ENCODE measurements around the gene IL1RL2.

Gene IL1RL2

GRCh38 chr2:102171946-102172345 lies 14.9 kb upstream of the IL1RL2 start:
- TF ChIP-seq JUND (IDR thresholded peaks at IDR 0.05; ENCODE audit: low read depth) = no peak
- in situ Hi-C loops (cut with HindIII; ENCODE audit: low pct_unique_long_range_greater_than_20kb, low sequenced_read_pairs) = no loop called here
- DNase-seq (ENCODE audit: low read depth in 1 of 2, low spot score in 1 of 2) = no peak

GRCh38 chr2:102172745-102173144 lies 14.1 kb upstream of the IL1RL2 start:
- no peak for TF ChIP-seq JUND (IDR thresholded peaks at IDR 0.05; ENCODE audit: low read depth)
- in situ Hi-C loops (cut with HindIII; ENCODE audit: low pct_unique_long_range_greater_than_20kb, low sequenced_read_pairs) = no loop called here
- no peak for DNase-seq (ENCODE audit: low read depth in 1 of 2, low spot score in 1 of 2)

- DNase-seq (ENCODE audit: low read depth in 1 of 2, low spot score in 1 of 2) = no peak
- in situ Hi-C loops (cut with HindIII; ENCODE audit: low pct_unique_long_range_greater_than_20kb, low sequenced_read_pairs) = no loop called here
Observed at GRCh38 chr2:102176172-102176571, 10.7 kb upstream of the IL1RL2 start.

GRCh38 chr2:102177814-102178478 lies 8.9 kb upstream of the IL1RL2 start:
- in situ Hi-C loops (cut with HindIII; ENCODE audit: low pct_unique_long_range_greater_than_20kb, low sequenced_read_pairs) = no loop called here
- DNase-seq (ENCODE audit: low read depth in 1 of 2, low spot score in 1 of 2) = no peak
- TF ChIP-seq JUND (IDR thresholded peaks at IDR 0.05; ENCODE audit: low read depth) = no peak

More at GRCh38 chr2:102176172-102176571, 10.7 kb upstream of the IL1RL2 start:
- no peak for TF ChIP-seq JUND (IDR thresholded peaks at IDR 0.05; ENCODE audit: low read depth)

GRCh38 chr2:102179061-102179460 lies 7.8 kb upstream of the IL1RL2 start:
- DNase-seq (ENCODE audit: low read depth in 1 of 2, low spot score in 1 of 2) = no peak
- in situ Hi-C loops (cut with HindIII; ENCODE audit: low pct_unique_long_range_greater_than_20kb, low sequenced_read_pairs) = no loop called here
- TF ChIP-seq JUND (IDR thresholded peaks at IDR 0.05; ENCODE audit: low read depth) = no peak

- TF ChIP-seq JUND (IDR thresholded peaks at IDR 0.05; ENCODE audit: low read depth) = no peak
- in situ Hi-C loops (cut with HindIII; ENCODE audit: low pct_unique_long_range_greater_than_20kb, low sequenced_read_pairs) = no loop called here
- DNase-seq (ENCODE audit: low read depth in 1 of 2, low spot score in 1 of 2) = no peak
Observed at GRCh38 chr2:102179788-102180686, 6.8 kb upstream of the IL1RL2 start.

GRCh38 chr2:102180687-102180999 lies 6.2 kb upstream of the IL1RL2 start:
- DNase-seq (ENCODE audit: low read depth in 1 of 2, low spot score in 1 of 2) = no peak
- no peak for TF ChIP-seq JUND (IDR thresholded peaks at IDR 0.05; ENCODE audit: low read depth)
- in situ Hi-C loops (cut with HindIII; ENCODE audit: low pct_unique_long_range_greater_than_20kb, low sequenced_read_pairs) = no loop called here

GRCh38 chr2:102181376-102181775 lies 5.4 kb upstream of the IL1RL2 start:
- in situ Hi-C loops (cut with HindIII; ENCODE audit: low pct_unique_long_range_greater_than_20kb, low sequenced_read_pairs) = no loop called here
- no peak for TF ChIP-seq JUND (IDR thresholded peaks at IDR 0.05; ENCODE audit: low read depth)

GRCh38 chr2:102181919-102182635 lies 4.7 kb upstream of the IL1RL2 start:
- no peak for DNase-seq (ENCODE audit: low read depth in 1 of 2, low spot score in 1 of 2)
- in situ Hi-C loops (cut with HindIII; ENCODE audit: low pct_unique_long_range_greater_than_20kb, low sequenced_read_pairs) = no loop called here
- TF ChIP-seq JUND (IDR thresholded peaks at IDR 0.05; ENCODE audit: low read depth) = no peak

More at GRCh38 chr2:102181376-102181775, 5.4 kb upstream of the IL1RL2 start:
- DNase-seq (ENCODE audit: low read depth in 1 of 2, low spot score in 1 of 2) = no peak

- in situ Hi-C loops (cut with HindIII; ENCODE audit: low pct_unique_long_range_greater_than_20kb, low sequenced_read_pairs) = no loop called here
- TF ChIP-seq JUND (IDR thresholded peaks at IDR 0.05; ENCODE audit: low read depth) = no peak
- DNase-seq (ENCODE audit: low read depth in 1 of 2, low spot score in 1 of 2) = no peak
Observed at GRCh38 chr2:102184018-102184417, 2.8 kb upstream of the IL1RL2 start.

GRCh38 chr2:102184568-102184967 lies 2.3 kb upstream of the IL1RL2 start:
- no peak for TF ChIP-seq JUND (IDR thresholded peaks at IDR 0.05; ENCODE audit: low read depth)
- DNase-seq (ENCODE audit: low read depth in 1 of 2, low spot score in 1 of 2) = no peak
- in situ Hi-C loops (cut with HindIII; ENCODE audit: low pct_unique_long_range_greater_than_20kb, low sequenced_read_pairs) = no loop called here

- TF ChIP-seq JUND (IDR thresholded peaks at IDR 0.05; ENCODE audit: low read depth) = no peak
- no peak for DNase-seq (ENCODE audit: low read depth in 1 of 2, low spot score in 1 of 2)
- in situ Hi-C loops (cut with HindIII; ENCODE audit: low pct_unique_long_range_greater_than_20kb, low sequenced_read_pairs) = no loop called here
Observed at GRCh38 chr2:102185347-102185746, 1.5 kb upstream of the IL1RL2 start.
